ENCODE results near the gene FAM89B.

Gene FAM89B

DNA sequence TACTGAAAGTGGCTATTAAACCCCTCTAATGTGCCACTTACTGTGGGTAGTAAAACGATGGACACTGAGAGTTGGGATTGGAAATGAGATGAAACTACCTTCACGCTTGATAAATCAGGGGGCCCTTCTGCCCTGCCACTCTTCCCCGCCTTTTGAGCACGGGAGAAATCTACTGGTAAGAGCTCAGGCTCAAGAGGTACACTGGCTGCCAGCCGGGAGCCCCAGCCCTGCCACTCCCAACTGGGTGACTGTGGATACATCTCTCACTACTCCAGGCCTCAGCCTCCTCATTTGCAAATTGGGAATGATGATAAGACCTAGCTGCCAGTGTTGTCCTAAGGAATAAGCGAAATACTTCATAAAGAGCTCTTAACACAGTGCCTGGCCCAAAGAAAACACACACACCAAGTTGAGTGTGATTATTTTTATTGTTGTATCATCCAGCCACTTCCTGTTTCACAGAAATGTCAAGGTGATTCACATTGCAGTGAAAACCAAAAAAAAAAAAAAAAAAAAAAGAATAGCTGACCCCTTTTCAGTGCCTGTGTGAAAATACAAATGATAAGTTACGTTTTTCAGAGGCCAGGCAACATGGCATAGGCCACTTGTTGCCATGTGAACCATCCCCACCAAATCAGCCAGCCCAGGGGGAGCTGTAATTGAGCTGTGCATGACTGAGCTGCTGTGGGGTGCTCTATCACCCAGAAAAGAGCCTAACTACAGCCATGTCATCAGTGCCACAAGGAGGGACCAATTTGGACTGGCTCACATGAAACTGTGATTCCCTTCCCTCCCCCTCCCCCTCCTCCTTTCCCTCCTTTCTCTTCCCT is 6.5 kb upstream of the FAM89B start:
- H3K36me3 ChIP-seq (ENCODE audit: low read depth), result peaks cover 7% of the 10 kb centered on the region; the same call in 1 of the 2 replicates
- TF ChIP-seq, protein P1, sequence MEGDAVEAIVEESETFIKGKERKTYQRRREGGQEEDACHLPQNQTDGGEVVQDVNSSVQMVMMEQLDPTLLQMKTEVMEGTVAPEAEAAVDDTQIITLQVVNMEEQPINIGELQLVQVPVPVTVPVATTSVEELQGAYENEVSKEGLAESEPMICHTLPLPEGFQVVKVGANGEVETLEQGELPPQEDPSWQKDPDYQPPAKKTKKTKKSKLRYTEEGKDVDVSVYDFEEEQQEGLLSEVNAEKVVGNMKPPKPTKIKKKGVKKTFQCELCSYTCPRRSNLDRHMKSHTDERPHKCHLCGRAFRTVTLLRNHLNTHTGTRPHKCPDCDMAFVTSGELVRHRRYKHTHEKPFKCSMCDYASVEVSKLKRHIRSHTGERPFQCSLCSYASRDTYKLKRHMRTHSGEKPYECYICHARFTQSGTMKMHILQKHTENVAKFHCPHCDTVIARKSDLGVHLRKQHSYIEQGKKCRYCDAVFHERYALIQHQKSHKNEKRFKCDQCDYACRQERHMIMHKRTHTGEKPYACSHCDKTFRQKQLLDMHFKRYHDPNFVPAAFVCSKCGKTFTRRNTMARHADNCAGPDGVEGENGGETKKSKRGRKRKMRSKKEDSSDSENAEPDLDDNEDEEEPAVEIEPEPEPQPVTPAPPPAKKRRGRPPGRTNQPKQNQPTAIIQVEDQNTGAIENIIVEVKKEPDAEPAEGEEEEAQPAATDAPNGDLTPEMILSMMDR (IDR thresholded peaks at IDR 0.05; ENCODE audit: poor library complexity, severe bottlenecking), result no peak
- ATAC-seq (ENCODE audit: low read depth), result no peak
- no peaks in the 10 kb centered on the region for H3K9me3 ChIP-seq (ENCODE audit: severe bottlenecking)
- H3K4me3 ChIP-seq (ENCODE audit: severe bottlenecking), result no peak overlapping the region
- H3K27me3 ChIP-seq (ENCODE audit: insufficient read depth, poor library complexity, severe bottlenecking), result no peaks in the 10 kb centered on the region
- H3K4me1 ChIP-seq (ENCODE audit: insufficient read depth, poor library complexity, severe bottlenecking), result peaks cover 14% of the 10 kb centered on the region
- DNase-seq (ENCODE audit: low spot score), result no peak
- peak overlapping the region; percentile 35 for H3K27ac ChIP-seq (ENCODE audit: poor library complexity, severe bottlenecking)

DNA sequence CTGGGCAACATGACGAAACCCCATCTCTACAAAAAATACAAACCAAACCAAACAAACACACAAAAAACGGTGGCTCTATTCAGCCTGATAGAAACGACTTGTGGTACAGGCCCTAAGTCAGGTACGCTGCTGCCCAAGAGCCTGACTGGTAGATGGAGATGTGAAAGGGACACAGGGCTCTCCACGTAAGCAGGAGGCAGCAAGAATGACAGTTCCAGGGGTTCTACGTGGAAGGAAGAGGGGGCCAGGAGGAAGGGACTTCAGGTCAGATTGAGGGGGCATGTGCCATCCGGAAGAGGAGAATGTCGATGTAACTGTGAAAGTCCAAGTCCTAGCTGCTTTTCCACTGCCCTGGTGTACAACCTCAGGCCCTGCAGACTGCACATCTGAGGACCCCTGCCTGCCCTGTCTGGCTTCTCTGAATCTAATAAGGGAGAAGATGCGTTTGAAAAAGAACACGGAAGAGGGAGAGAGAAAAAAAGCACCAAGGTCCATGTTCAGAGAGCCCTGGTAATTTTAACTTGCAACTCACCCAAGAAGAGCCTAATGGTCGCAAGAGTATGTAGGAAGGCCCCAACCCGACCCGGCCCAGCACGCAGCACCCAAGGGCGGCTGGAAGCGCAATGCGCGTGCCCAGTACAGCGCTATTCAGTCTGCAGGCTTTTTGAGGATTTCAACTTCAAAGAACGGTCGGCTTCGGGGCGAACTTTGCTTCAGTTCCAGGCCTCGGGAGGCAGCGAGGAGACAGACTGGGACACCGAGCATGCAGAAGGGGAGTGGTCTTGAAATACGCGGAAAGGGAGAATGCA is 3.0 kb upstream of the FAM89B start:
- Histone ChIP-seq H3K27ac (ENCODE audit: poor library complexity, severe bottlenecking) (peak overlapping the region; percentile 86), H3K27me3 (ENCODE audit: insufficient read depth, poor library complexity, severe bottlenecking) (no peaks in the 10 kb centered on the region)
- ATAC-seq (ENCODE audit: low read depth), result peak; percentile 6; the same call in 1 of the 3 replicates

DNA sequence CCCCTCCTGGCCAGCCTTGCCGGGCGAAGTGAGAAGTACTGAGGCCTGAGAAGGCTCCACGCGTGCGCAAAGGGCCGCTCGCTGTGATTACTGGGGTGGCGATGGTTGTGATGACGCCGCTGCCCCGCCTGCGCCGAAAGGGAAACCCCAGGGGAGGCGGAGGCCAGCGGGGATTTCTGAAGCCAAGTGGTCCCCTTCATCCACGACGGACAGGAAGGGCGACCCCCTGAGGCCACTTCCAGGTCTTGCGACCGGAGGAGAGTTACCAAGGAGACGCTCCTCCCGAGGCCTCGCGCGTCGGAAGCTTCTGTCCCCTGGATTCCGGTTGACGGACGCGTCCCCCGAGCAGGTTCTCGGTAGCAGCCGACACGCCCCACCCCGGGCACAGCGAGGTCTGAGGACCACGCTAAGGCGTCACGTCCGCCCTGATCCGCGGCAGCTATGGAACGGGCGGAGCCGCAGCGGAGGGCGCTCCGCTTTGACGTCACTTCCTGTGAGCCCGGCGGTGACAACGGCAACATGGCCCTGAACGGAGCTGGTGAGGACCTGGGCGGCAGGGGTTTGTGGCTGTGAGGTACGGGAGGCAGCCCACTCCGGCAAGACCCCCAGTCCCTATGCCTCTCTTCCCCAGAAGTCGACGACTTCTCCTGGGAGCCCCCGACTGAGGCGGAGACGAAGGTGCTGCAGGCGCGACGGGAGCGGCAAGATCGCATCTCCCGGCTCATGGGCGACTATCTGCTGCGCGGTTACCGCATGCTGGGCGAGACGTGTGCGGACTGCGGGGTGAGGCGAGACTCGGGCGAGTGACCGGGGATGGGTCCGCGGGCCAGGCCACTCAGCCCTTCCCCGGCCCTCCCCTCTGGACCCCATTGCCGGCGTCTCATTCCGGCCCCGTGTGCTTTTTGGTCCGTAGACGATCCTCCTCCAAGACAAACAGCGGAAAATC is 2.1 kb upstream of the FAM89B start, which contains the start of gene ZNRD2:
ZNRD2 (plus strand) TSS at position 505 of the 946 bp plus-strand sequence; CDS start at position 520, 15 bp downstream.
- peak within 1 kb of the TSS; percentile 52 for H3K4me3 ChIP-seq (ENCODE audit: severe bottlenecking)
- H3K4me1 ChIP-seq (ENCODE audit: insufficient read depth, poor library complexity, severe bottlenecking), result peaks cover 20% of the 10 kb centered on the region
- peaks cover 13% of the 10 kb centered on the region for H3K36me3 ChIP-seq (ENCODE audit: low read depth)
- TF ChIP-seq, protein P1 (IDR thresholded peaks at IDR 0.05; ENCODE audit: poor library complexity, severe bottlenecking), result peak; percentile 84
- H3K9me3 ChIP-seq (ENCODE audit: severe bottlenecking), result no peaks in the 10 kb centered on the region
- DNase-seq (ENCODE audit: low spot score) (peak; percentile 99), ATAC-seq (ENCODE audit: low read depth) (peak; percentile 72)
- no peaks in the 10 kb centered on the region for H3K27me3 ChIP-seq (ENCODE audit: insufficient read depth, poor library complexity, severe bottlenecking)
- H3K27ac ChIP-seq (ENCODE audit: poor library complexity, severe bottlenecking), result peak within 1 kb of the TSS; percentile 86

More for the DNA sequence above, 3.0 kb upstream of the FAM89B start:
- TF ChIP-seq, protein P1 (IDR thresholded peaks at IDR 0.05; ENCODE audit: poor library complexity, severe bottlenecking), result no peak
- no peak for DNase-seq (ENCODE audit: low spot score)
- H3K4me3 ChIP-seq (ENCODE audit: severe bottlenecking), result peak overlapping the region; percentile 52
- H3K9me3 ChIP-seq (ENCODE audit: severe bottlenecking), result no peaks in the 10 kb centered on the region
- H3K4me1 ChIP-seq (ENCODE audit: insufficient read depth, poor library complexity, severe bottlenecking), result peaks cover 20% of the 10 kb centered on the region
- peaks cover 13% of the 10 kb centered on the region for H3K36me3 ChIP-seq (ENCODE audit: low read depth)

DNA sequence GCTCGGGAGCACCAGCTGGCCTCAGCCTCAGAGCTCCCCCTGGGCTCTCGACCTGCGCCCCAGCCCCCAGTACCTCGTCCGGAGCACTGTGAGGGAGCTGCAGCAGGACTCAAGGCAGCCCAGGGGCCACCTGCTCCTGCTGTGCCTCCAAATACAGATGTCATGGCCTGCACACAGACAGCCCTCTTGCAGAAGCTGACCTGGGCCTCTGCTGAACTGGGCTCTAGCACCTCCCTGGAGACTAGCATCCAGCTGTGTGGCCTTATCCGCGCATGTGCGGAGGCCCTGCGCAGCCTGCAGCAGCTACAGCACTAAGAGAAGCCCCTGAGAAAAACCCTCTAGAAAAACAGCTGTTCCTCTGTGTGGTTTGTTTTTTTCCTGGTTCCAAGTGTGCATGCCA is 918 bp upstream of the FAM89B start:
- Histone ChIP-seq H3K4me1 (ENCODE audit: insufficient read depth, poor library complexity, severe bottlenecking) (peaks cover 14% of the 10 kb centered on the region), H3K4me3 (ENCODE audit: severe bottlenecking) (no peak overlapping the region), H3K9me3 (ENCODE audit: severe bottlenecking) (no peaks in the 10 kb centered on the region), H3K27me3 (ENCODE audit: insufficient read depth, poor library complexity, severe bottlenecking) (no peaks in the 10 kb centered on the region), H3K36me3 (ENCODE audit: low read depth) (peaks cover 13% of the 10 kb centered on the region), H3K27ac (ENCODE audit: poor library complexity, severe bottlenecking) (peak overlapping the region; percentile 86)
- TF ChIP-seq, protein P1 (IDR thresholded peaks at IDR 0.05; ENCODE audit: poor library complexity, severe bottlenecking), result no peak
- ATAC-seq (ENCODE audit: low read depth), result no peak
- peak; percentile 47 for DNase-seq (ENCODE audit: low spot score)
